ENCODE data around the gene ARMC2. TPM values are rescaled to one million over a fixed set of nuclear protein-coding genes. Genes with fewer than 3 reads are reported as not detected.

Gene ARMC2
- polyA plus RNA-seq, 3 donors, result 1.7 to 7.4 (median 3.5) TPM

GRCh38 chr6:108961985-108962384, 113.8 kb downstream of the ARMC2 start:
- peak overlapping the region in 1 of 7 donors; percentile 61 for H3K27ac Mint-ChIP-seq
- Histone ChIP-seq H3K27me3 (ENCODE audit: control insufficient read depth in 2 of 2, insufficient read depth in 2 of 2, low read length in 2 of 2) (no peaks in the 10 kb centered on the region), H4K20me1 (ENCODE audit: insufficient read depth, low read length) (no peaks in the 10 kb centered on the region), H3K79me2 (ENCODE audit: insufficient read depth, low read length) (no peaks in the 10 kb centered on the region), H3K4me1 (ENCODE audit: control insufficient read depth in 1 of 2, insufficient read depth in 2 of 2, low read length in 2 of 2) (peaks cover 26 to 29% of the 10 kb centered on the region in 2 donors), H3K4me3 (replicated peaks in 1 of 3; ENCODE audit: low read depth in 2 of 3, low read length in 3 of 3) (no peak overlapping the region), H2AFZ (ENCODE audit: insufficient read depth, low read depth, low read length, poor library complexity, severe bottlenecking) (no peak overlapping the region), H3K4me2 (replicated peaks; ENCODE audit: extremely low read depth, low read length, poor library complexity, severe bottlenecking) (no peak overlapping the region), H3K36me3 (replicated peaks in 1 of 2; ENCODE audit: control insufficient read depth in 1 of 2, insufficient read depth in 2 of 2, low read length in 2 of 2) (no peaks in the 10 kb centered on the region), H3K27ac (ENCODE audit: low read depth in 1 of 2, low read length in 2 of 2) (no peak overlapping the region), H3K9ac (ENCODE audit: insufficient read depth, low read length, poor library complexity, severe bottlenecking) (no peak overlapping the region), H3K9me3 (replicated peaks in 1 of 2; ENCODE audit: control insufficient read depth in 1 of 2, insufficient read depth in 1 of 2, low read length in 2 of 2) (no peaks in the 10 kb centered on the region)
- DNase-seq, result no peak
- H3K27me3 Mint-ChIP-seq (ENCODE audit: low read depth in 3 of 3), result peaks cover 0 to 3% (median 0%) of the 10 kb centered on the region in 3 donors
- peaks cover 26% of the 10 kb centered on the region for H3K4me1 Mint-ChIP-seq
- H3K9me3 Mint-ChIP-seq, result no peaks in the 10 kb centered on the region
- no peak overlapping the region for H3K4me3 Mint-ChIP-seq
- intact Hi-C loops (cut with micrococcal nuclease), result loop anchor here in 1 of 2 donors (10.0 kb wide), 1 partner anchor 67 kb away; no protein-coding TSS in a partner anchor
- 96% methylated on average over 4 of the region's 6 CpGs for WGBS (ENCODE audit: insufficient coverage)
- H3K36me3 Mint-ChIP-seq, result no peaks in the 10 kb centered on the region
- TF ChIP-seq CTCF (IDR thresholded peaks at IDR 0.05), result no peak

- Histone ChIP-seq H3K9me3 (replicated peaks in 1 of 2; ENCODE audit: control insufficient read depth in 1 of 2, insufficient read depth in 1 of 2, low read length in 2 of 2) (no peaks in the 10 kb centered on the region), H3K4me1 (ENCODE audit: control insufficient read depth in 1 of 2, insufficient read depth in 2 of 2, low read length in 2 of 2) (peaks cover 33 to 34% of the 10 kb centered on the region in 2 donors), H3K79me2 (ENCODE audit: insufficient read depth, low read length) (no peaks in the 10 kb centered on the region), H3K9ac (ENCODE audit: insufficient read depth, low read length, poor library complexity, severe bottlenecking) (no peak overlapping the region), H3K27me3 (ENCODE audit: control insufficient read depth in 2 of 2, insufficient read depth in 2 of 2, low read length in 2 of 2) (no peaks in the 10 kb centered on the region), H4K20me1 (ENCODE audit: insufficient read depth, low read length) (no peaks in the 10 kb centered on the region), H2AFZ (ENCODE audit: insufficient read depth, low read depth, low read length, poor library complexity, severe bottlenecking) (peak overlapping the region; percentile 75), H3K4me3 (replicated peaks in 1 of 3; ENCODE audit: low read depth in 2 of 3, low read length in 3 of 3) (peak overlapping the region in 1 of 3 experiments; percentile 31), H3K27ac (ENCODE audit: low read depth in 1 of 2, low read length in 2 of 2) (peak overlapping the region in 1 of 2 donors; percentile 59), H3K4me2 (replicated peaks; ENCODE audit: extremely low read depth, low read length, poor library complexity, severe bottlenecking) (peak overlapping the region; percentile 57), H3K36me3 (replicated peaks in 1 of 2; ENCODE audit: control insufficient read depth in 1 of 2, insufficient read depth in 2 of 2, low read length in 2 of 2) (no peaks in the 10 kb centered on the region)
- no peak for TF ChIP-seq CTCF (IDR thresholded peaks at IDR 0.05)
- H3K36me3 Mint-ChIP-seq, result peaks cover 0 to 3% of the 10 kb centered on the region in 2 donors
- DNase-seq, result peak in 2 of 3 donors; percentile 47 to 74
- 0% methylated on average over 1 of the region's 5 CpGs for WGBS (ENCODE audit: insufficient coverage)
- peak overlapping the region; percentile 78 to 93 (median 87) for H3K27ac Mint-ChIP-seq
- H3K9me3 Mint-ChIP-seq, result peaks cover 0 to 3% (median 0%) of the 10 kb centered on the region in 7 donors
- peaks cover 33% of the 10 kb centered on the region for H3K4me1 Mint-ChIP-seq
- intact Hi-C loops (cut with micrococcal nuclease), result loop anchor here in 1 of 2 donors (5.0 to 10.0 kb wide), 3 partner anchors 46 to 399 kb away; no protein-coding TSS in a partner anchor
- H3K27me3 Mint-ChIP-seq (ENCODE audit: low read depth in 3 of 3), result peaks cover 0 to 3% (median 2%) of the 10 kb centered on the region in 3 donors
- H3K4me3 Mint-ChIP-seq, result peak overlapping the region; percentile 16 to 79
These were observed 118.0 kb downstream of the ARMC2 start for GRCh38 chr6:108966251-108966650.

All from CD14-positive monocyte (primary cell).